ENCODE results near the gene WDR82. TPM values are rescaled to one million over a fixed set of nuclear protein-coding genes. Genes with fewer than 3 reads are reported as not detected.
A peak's percentile ranks its signal among the peaks of the same experiment; 100 is the strongest.

Gene WDR82
- total and polyA plus RNA-seq, 2 experiments from 2014 or later: 25.2 to 71.8 TPM

DNA sequence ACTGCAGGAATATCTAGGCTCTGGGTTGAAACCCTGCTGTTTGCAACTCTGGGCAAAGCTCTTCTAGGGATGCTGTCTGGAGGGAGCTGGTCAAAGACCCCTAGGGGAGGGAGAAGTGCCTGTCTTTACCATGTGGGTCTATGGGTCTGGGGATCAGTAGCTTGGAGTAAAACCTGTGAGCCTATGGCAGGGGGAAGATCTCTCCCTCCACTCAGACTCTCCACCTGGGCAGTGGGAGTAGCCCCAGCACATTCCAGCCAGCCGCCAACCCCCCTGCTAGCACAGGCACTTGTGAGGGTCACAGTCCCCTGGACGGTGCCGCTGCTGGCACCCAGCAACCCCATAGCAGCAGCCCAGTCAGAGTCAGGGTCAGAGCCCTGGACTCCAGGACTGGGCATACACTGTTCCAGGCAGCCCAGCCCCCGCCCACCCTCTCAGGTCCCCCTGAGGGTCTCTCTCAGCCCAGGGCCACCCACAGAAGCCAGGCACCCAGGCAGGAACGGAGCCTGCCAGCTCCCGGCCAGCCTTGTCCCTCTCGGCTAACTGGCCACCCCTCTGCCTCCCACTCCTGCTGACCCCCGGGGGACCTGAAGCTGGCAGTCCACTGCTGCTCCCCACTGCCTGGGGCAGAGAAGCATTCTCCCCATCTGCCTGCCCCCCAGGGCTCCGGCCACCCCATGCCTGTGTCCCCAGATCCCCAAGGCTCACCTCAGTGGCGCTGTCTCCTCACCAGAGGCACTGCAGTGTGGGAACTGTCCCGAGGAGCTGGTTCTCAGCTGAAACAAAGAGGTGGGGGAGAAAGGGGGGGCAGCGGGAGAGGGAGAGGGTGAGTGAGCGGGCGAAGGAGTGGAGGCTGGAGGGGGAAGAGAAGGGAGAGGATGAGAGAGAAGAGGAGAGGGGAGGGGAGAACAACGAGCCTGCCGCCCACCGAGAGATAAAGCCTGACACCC, 20.0 kb upstream of the WDR82 start:
- no peaks in the 10 kb centered on the region for H3K36me3 Mint-ChIP-seq (ENCODE audit: low read depth)
- H3K4me1 Mint-ChIP-seq: peaks cover 34% of the 10 kb centered on the region
- Histone ChIP-seq H3K27ac (ENCODE audit: low read depth) (no peak overlapping the region), H2AFZ (peak overlapping the region; percentile 87), H4K20me1 (replicated peaks; ENCODE audit: insufficient read depth) (no peaks in the 10 kb centered on the region; the same call in 1 of the 2 replicates), H3K79me2 (replicated peaks; ENCODE audit: insufficient read depth) (no peaks in the 10 kb centered on the region), H3F3A (replicated peaks; ENCODE audit: low read depth) (0 out of 2 replicates have a peak, but pooled peaks cover 4% of the 10 kb centered on the region), H3K36me3 (ENCODE audit: insufficient read depth) (no peaks in the 10 kb centered on the region), H3K4me2 (peak overlapping the region; percentile 80), H3K9me2 (ENCODE audit: insufficient read depth) (no peaks in the 10 kb centered on the region), H3K4me1 (ENCODE audit: insufficient read depth) (peaks cover 23% of the 10 kb centered on the region), H3K4me3 (peak overlapping the region; percentile 53), H3K27me3 (ENCODE audit: insufficient read depth) (no peaks in the 10 kb centered on the region)
- TF ChIP-seq, protein P1, sequence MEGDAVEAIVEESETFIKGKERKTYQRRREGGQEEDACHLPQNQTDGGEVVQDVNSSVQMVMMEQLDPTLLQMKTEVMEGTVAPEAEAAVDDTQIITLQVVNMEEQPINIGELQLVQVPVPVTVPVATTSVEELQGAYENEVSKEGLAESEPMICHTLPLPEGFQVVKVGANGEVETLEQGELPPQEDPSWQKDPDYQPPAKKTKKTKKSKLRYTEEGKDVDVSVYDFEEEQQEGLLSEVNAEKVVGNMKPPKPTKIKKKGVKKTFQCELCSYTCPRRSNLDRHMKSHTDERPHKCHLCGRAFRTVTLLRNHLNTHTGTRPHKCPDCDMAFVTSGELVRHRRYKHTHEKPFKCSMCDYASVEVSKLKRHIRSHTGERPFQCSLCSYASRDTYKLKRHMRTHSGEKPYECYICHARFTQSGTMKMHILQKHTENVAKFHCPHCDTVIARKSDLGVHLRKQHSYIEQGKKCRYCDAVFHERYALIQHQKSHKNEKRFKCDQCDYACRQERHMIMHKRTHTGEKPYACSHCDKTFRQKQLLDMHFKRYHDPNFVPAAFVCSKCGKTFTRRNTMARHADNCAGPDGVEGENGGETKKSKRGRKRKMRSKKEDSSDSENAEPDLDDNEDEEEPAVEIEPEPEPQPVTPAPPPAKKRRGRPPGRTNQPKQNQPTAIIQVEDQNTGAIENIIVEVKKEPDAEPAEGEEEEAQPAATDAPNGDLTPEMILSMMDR (conservative IDR thresholded peaks at IDR 0.05; ENCODE audit: low read depth in 2 of 2): peak in 1 of 2 experiments; percentile 24; a peak in 2 of 4 replicates
- no peak for TF ChIP-seq ETS1 (IDR thresholded peaks at IDR 0.05)
- peak; percentile 59 for DNase-seq (ENCODE audit: low spot score)
- peak; percentile 55 for ATAC-seq
- H3K27me3 Mint-ChIP-seq (ENCODE audit: insufficient read depth, low read depth, poor library complexity): peaks cover 27% of the 10 kb centered on the region
- H3K9me3 Mint-ChIP-seq: no peaks in the 10 kb centered on the region
- H3K27ac Mint-ChIP-seq: 0 out of 2 replicates have a peak overlapping the region, but pooled peaks have one; percentile 32
- peak overlapping the region; percentile 68 for H3K4me3 Mint-ChIP-seq

- Mint-ChIP-seq H3K27me3 (ENCODE audit: insufficient read depth, low read depth, poor library complexity) (peaks cover 27% of the 10 kb centered on the region), H3K9me3 (no peaks in the 10 kb centered on the region), H3K4me1 (peaks cover 31% of the 10 kb centered on the region), H3K36me3 (ENCODE audit: low read depth) (no peaks in the 10 kb centered on the region), H3K27ac (0 out of 2 replicates have a peak overlapping the region, but pooled peaks have one; percentile 32), H3K4me3 (peak overlapping the region; percentile 68; the same call in 2 of the 3 replicates)
- Histone ChIP-seq H3K4me2 (no peak overlapping the region), H4K20me1 (replicated peaks; ENCODE audit: insufficient read depth) (no peaks in the 10 kb centered on the region; the same call in 1 of the 2 replicates), H2AFZ (no peak overlapping the region), H3K4me3 (0 out of 2 replicates have a peak overlapping the region, but pooled peaks have one; percentile 53), H3F3A (replicated peaks; ENCODE audit: low read depth) (0 out of 2 replicates have a peak, but pooled peaks cover 4% of the 10 kb centered on the region), H3K4me1 (ENCODE audit: insufficient read depth) (peaks cover 23% of the 10 kb centered on the region), H3K27me3 (ENCODE audit: insufficient read depth) (no peaks in the 10 kb centered on the region), H3K36me3 (ENCODE audit: insufficient read depth) (no peaks in the 10 kb centered on the region), H3K79me2 (replicated peaks; ENCODE audit: insufficient read depth) (no peaks in the 10 kb centered on the region), H3K27ac (ENCODE audit: low read depth) (no peak overlapping the region), H3K9me2 (ENCODE audit: insufficient read depth) (no peaks in the 10 kb centered on the region)
- ATAC-seq (no peak), DNase-seq (ENCODE audit: low spot score) (no peak)
- TF ChIP-seq ETS1 (IDR thresholded peaks at IDR 0.05) (no peak), POLR2AphosphoS5 (IDR thresholded peaks at IDR 0.05; ENCODE audit: low read depth) (no peak), JUNB (IDR thresholded peaks at IDR 0.05; ENCODE audit: unreplicated experiment) (no peak), ZNF331 (CRISPR knock-in tag; IDR thresholded peaks at IDR 0.05; ENCODE audit: low read depth) (no peak), EZH2phosphoT487 (IDR thresholded peaks at IDR 0.05; ENCODE audit: unreplicated experiment) (no peak), STAT1 (IDR thresholded peaks at IDR 0.05; ENCODE audit: unreplicated experiment) (no peak), EZH2 (IDR thresholded peaks at IDR 0.05; ENCODE audit: low read depth, unreplicated experiment) (no peak), CREB1 (CRISPR knock-in tag; IDR thresholded peaks at IDR 0.05; ENCODE audit: low read depth) (no peak), ZNF114 (CRISPR knock-in tag; IDR thresholded peaks at IDR 0.05) (no peak)
- TF ChIP-seq, protein P2, sequence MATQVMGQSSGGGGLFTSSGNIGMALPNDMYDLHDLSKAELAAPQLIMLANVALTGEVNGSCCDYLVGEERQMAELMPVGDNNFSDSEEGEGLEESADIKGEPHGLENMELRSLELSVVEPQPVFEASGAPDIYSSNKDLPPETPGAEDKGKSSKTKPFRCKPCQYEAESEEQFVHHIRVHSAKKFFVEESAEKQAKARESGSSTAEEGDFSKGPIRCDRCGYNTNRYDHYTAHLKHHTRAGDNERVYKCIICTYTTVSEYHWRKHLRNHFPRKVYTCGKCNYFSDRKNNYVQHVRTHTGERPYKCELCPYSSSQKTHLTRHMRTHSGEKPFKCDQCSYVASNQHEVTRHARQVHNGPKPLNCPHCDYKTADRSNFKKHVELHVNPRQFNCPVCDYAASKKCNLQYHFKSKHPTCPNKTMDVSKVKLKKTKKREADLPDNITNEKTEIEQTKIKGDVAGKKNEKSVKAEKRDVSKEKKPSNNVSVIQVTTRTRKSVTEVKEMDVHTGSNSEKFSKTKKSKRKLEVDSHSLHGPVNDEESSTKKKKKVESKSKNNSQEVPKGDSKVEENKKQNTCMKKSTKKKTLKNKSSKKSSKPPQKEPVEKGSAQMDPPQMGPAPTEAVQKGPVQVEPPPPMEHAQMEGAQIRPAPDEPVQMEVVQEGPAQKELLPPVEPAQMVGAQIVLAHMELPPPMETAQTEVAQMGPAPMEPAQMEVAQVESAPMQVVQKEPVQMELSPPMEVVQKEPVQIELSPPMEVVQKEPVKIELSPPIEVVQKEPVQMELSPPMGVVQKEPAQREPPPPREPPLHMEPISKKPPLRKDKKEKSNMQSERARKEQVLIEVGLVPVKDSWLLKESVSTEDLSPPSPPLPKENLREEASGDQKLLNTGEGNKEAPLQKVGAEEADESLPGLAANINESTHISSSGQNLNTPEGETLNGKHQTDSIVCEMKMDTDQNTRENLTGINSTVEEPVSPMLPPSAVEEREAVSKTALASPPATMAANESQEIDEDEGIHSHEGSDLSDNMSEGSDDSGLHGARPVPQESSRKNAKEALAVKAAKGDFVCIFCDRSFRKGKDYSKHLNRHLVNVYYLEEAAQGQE (IDR thresholded peaks at IDR 0.05; ENCODE audit: unreplicated experiment): no peak
These were observed 19.0 kb upstream of the WDR82 start for GRCh38 chr3:52297242-52298148.

Measured in GM23338 (cell line).